ENCODE results near the gene CCT5. TPM values are rescaled to one million over a fixed set of nuclear protein-coding genes. Genes with fewer than 3 reads are reported as not detected.

CCT5 gene
- total RNA-seq, 1 experiment from 2014 or later, result 675 TPM

DNA sequence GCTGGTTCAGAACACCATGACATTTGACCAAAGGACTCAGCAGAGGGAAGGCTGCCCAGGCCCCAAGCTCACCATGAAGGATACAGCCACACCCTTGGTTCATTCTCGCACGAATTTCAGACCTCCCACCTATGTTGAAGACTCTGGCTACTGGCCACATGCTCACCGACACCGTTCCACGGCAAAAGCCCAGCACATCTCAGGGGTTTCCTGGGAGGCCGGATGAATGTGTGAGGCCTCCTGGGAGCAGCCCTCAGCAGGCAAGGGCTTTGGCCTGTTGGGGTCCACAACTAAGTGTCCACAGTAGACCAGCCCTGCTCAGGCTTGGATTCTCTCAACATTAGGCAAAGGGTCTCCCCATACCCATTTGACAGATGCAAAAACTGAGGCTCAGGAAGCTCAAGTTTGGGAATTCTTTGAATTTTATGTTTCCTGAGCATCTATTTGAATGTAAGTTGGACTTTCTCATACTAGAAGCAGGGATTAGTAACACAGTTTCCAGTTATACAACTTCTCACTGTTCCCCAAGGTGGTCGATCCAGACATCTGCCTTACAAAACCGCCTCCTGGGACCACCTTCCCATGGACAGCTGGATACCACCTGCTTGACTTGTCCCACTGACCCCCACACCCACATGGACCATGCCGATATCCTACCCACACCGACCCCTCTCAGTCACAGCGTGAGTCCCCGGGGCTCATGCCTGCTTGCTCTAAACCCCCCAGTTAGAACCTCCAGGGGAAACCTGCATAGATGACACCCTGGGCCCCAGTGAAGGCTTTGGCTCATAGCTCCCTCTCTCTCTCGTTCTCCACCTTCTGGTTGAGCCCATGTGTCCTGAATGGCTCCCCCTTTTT lies 27.9 kb downstream of the CCT5 start:
- no peak overlapping the region for H3K4me3 ChIP-seq (ENCODE audit: low read depth, low read length, poor library complexity, severe bottlenecking)
- TF ChIP-seq EZH2 (IDR thresholded peaks at IDR 0.05; ENCODE audit: borderline replicate concordance, low read depth, low read length, poor library complexity, severe bottlenecking), result no peak
- no peak for TF ChIP-seq CTCF (conservative IDR thresholded peaks at IDR 0.05; ENCODE audit: low read depth, low read length)
- intact Hi-C loops (cut with micrococcal nuclease; ENCODE audit: unreplicated experiment), result no loop called here
- ChIA-PET CTCF (no interaction called here), POLR2A (ENCODE audit: low non-redundant PET) (no interaction called here)
- no peaks in the 10 kb centered on the region for H3K27me3 ChIP-seq (replicated peaks; ENCODE audit: insufficient read depth, low read depth, low read length, poor library complexity)
- no peak for DNase-seq (ENCODE audit: low spot score)
- no peaks in the 10 kb centered on the region for H3K4me1 ChIP-seq (ENCODE audit: insufficient read depth, low read length, poor library complexity, severe bottlenecking)
- no peaks in the 10 kb centered on the region for H3K36me3 ChIP-seq (ENCODE audit: insufficient read depth, low read length, poor library complexity, severe bottlenecking)
- no TSS peak for BruUV-seq (replicated peaks)
- no peaks in the 10 kb centered on the region for H3K9me3 ChIP-seq (ENCODE audit: low read depth, low read length, poor library complexity, severe bottlenecking)
- no peak overlapping the region for H3K27ac ChIP-seq (ENCODE audit: low read depth, low read length, poor library complexity, severe bottlenecking)

GRCh38 chr5:10278658-10279279 lies 28.7 kb downstream of the CCT5 start:
- intact Hi-C loops (cut with micrococcal nuclease; ENCODE audit: unreplicated experiment), result no loop called here
- Histone ChIP-seq H3K27ac (ENCODE audit: low read depth, low read length, poor library complexity, severe bottlenecking) (no peak overlapping the region), H3K9me3 (ENCODE audit: low read depth, low read length, poor library complexity, severe bottlenecking) (no peaks in the 10 kb centered on the region), H3K4me1 (ENCODE audit: insufficient read depth, low read length, poor library complexity, severe bottlenecking) (no peaks in the 10 kb centered on the region), H3K27me3 (replicated peaks; ENCODE audit: insufficient read depth, low read depth, low read length, poor library complexity) (no peaks in the 10 kb centered on the region), H3K4me3 (ENCODE audit: low read depth, low read length, poor library complexity, severe bottlenecking) (no peak overlapping the region), H3K36me3 (ENCODE audit: insufficient read depth, low read length, poor library complexity, severe bottlenecking) (no peaks in the 10 kb centered on the region)
- no peak for TF ChIP-seq CTCF (conservative IDR thresholded peaks at IDR 0.05; ENCODE audit: low read depth, low read length)
- no peak for TF ChIP-seq EZH2 (IDR thresholded peaks at IDR 0.05; ENCODE audit: borderline replicate concordance, low read depth, low read length, poor library complexity, severe bottlenecking)
- DNase-seq (ENCODE audit: low spot score), result no peak
- POLR2A ChIA-PET (ENCODE audit: low non-redundant PET), result no interaction called here
- BruUV-seq (replicated peaks), result no TSS peak
- CTCF ChIA-PET, result no interaction called here

DNA sequence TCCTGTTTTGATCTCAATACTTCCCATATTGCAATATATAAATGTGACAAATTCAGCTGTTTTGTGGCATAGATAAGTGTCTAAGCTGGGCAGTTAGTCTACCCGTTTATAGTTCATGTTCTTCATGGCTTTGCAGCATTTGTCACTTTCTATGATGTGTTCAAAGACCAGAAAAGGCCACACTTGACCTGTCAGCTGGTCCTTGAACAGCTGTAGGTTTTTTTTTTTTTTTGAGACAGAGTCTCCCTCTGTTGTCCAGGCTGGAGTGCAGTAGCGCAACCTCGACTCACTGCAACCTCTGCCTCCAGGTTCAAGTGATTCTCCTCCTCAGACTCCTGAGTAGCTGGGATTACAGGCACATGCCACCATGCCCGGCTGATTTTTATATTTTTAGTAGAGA lies 29.2 kb downstream of the CCT5 start:
- no peaks in the 10 kb centered on the region for H3K4me1 ChIP-seq (ENCODE audit: insufficient read depth, low read length, poor library complexity, severe bottlenecking)
- no peak overlapping the region for H3K4me3 ChIP-seq (ENCODE audit: low read depth, low read length, poor library complexity, severe bottlenecking)
- intact Hi-C loops (cut with micrococcal nuclease; ENCODE audit: unreplicated experiment), result no loop called here
- TSS peak; percentile 90 for BruUV-seq (replicated peaks)
- no peak overlapping the region for H3K27ac ChIP-seq (ENCODE audit: low read depth, low read length, poor library complexity, severe bottlenecking)
- no peaks in the 10 kb centered on the region for H3K9me3 ChIP-seq (ENCODE audit: low read depth, low read length, poor library complexity, severe bottlenecking)
- TF ChIP-seq EZH2 (IDR thresholded peaks at IDR 0.05; ENCODE audit: borderline replicate concordance, low read depth, low read length, poor library complexity, severe bottlenecking), result no peak
- TF ChIP-seq CTCF (conservative IDR thresholded peaks at IDR 0.05; ENCODE audit: low read depth, low read length), result no peak
- no peak for DNase-seq (ENCODE audit: low spot score)
- H3K36me3 ChIP-seq (ENCODE audit: insufficient read depth, low read length, poor library complexity, severe bottlenecking), result no peaks in the 10 kb centered on the region
- H3K27me3 ChIP-seq (replicated peaks; ENCODE audit: insufficient read depth, low read depth, low read length, poor library complexity), result no peaks in the 10 kb centered on the region
- ChIA-PET CTCF (no interaction called here), POLR2A (ENCODE audit: low non-redundant PET) (no interaction called here)
